Fibroblast of lung (primary cell): ENCODE measurements around the gene MED15. TPM values are rescaled to one million over a fixed set of nuclear protein-coding genes. Genes with fewer than 3 reads are reported as not detected.

Experiments
- DNase-seq, 2 donors: peaks; one replicate each; pipeline versions ENCODE4 v3.0.0 to v3.0.0-alpha.2; 2010; ENCODE audit warnings: low read depth in 2 of 2
- H2AFZ ChIP-seq: 2 replicates; pipeline ENCODE4 v1.5.1; 2012; ENCODE audit warnings: low read length, control low read depth, inconsistent platforms
- H3K27ac ChIP-seq: 2 replicates; pipeline ENCODE4 v1.5.1; 2011; ENCODE audit warnings: low read length, control low read depth; ENCODE audit not compliant: insufficient read depth
- H3K27me3 ChIP-seq: 2 replicates; pipeline ENCODE4 v1.5.1; 2011; ENCODE audit warnings: mild to moderate bottlenecking, low read length; ENCODE audit not compliant: control insufficient read depth, insufficient read depth
- H3K36me3 ChIP-seq: 2 replicates; pipeline ENCODE4 v1.5.1; 2011; ENCODE audit warnings: low read length; ENCODE audit not compliant: control insufficient read depth, insufficient read depth
- H3K4me1 ChIP-seq: 2 replicates; pipeline ENCODE4 v1.5.1; 2011; ENCODE audit warnings: low read length; ENCODE audit not compliant: control insufficient read depth, insufficient read depth; ENCODE audit errors: extremely low read depth
- H3K4me2 ChIP-seq: 2 replicates; pipeline ENCODE4 v1.5.1; 2011; ENCODE audit warnings: low read length, control low read depth; ENCODE audit not compliant: insufficient read depth; ENCODE audit errors: extremely low read depth
- H3K4me3 ChIP-seq, 4 experiments: fragments of 200-600 bp in 1 of 4; sonication (generic) in 1 of 4; replicated peaks in 1 of 4; 2 replicates each; pipeline ENCODE4 v1.5.1; 2011 to 2016; ENCODE audit warnings: low read length in 4 of 4, low read depth in 3 of 4, mild to moderate bottlenecking in 3 of 4, control low read depth in 2 of 4, inconsistent platforms in 1 of 4, mixed read lengths in 1 of 4; ENCODE audit not compliant: insufficient read depth in 1 of 4; ENCODE audit errors: control extremely low read depth in 1 of 4
- H3K79me2 ChIP-seq: 2 replicates; pipeline ENCODE4 v1.5.1; 2012; ENCODE audit warnings: mild to moderate bottlenecking, low read length, inconsistent platforms; ENCODE audit not compliant: control insufficient read depth, insufficient read depth
- H3K9ac ChIP-seq: 2 replicates; pipeline ENCODE4 v1.5.1; 2011; ENCODE audit warnings: mild to moderate bottlenecking, low read length, control low read depth; ENCODE audit not compliant: insufficient read depth
- H3K9me3 ChIP-seq: 2 replicates; pipeline ENCODE4 v1.5.1; 2012; ENCODE audit warnings: low read depth, low read length; ENCODE audit not compliant: control insufficient read depth, insufficient read depth
- H4K20me1 ChIP-seq: 2 replicates; pipeline ENCODE4 v1.5.1; 2011; ENCODE audit warnings: low read length; ENCODE audit not compliant: control insufficient read depth, insufficient read depth; ENCODE audit errors: extremely low read depth
- EZH2 ChIP-seq: IDR thresholded peaks from 2 replicates; pipeline ENCODE4 v1.5.1; 2012; ENCODE audit warnings: low read length, control low read depth, mild to moderate bottlenecking; ENCODE audit errors: missing control alignments
- polyA plus RNA-seq, 2 donors: library from polyadenylated mRNA; depleted of rRNA in 1 of 2; stranded (reverse) in 1 of 2; unstranded in 1 of 2; fragments of >200 nt; gene quantifications; 2 replicates each; pipeline ENCODE4 v1.2.1, GENCODE V29; 2011 to 2012; ENCODE audit warnings: missing spikeins in 1 of 2
- total RNA-seq: library from RNA; depleted of rRNA; stranded (reverse); fragments of >200 nt; gene quantifications from 2 replicates; pipeline ENCODE4 v1.2.1, GENCODE V29; 2014
- TF ChIP-seq, protein P1 (sequence below), 2 donors: IDR thresholded peaks in 1 of 2; conservative IDR thresholded peaks in 1 of 2; 1 replicate in 1 of 2; 2 replicates in 1 of 2; pipeline ENCODE4 v1.5.1; 2011 to 2012; ENCODE audit warnings: low read length in 2 of 2, control low read depth in 1 of 2, inconsistent platforms in 1 of 2, low read depth in 1 of 2, mild to moderate bottlenecking in 1 of 2

MED15 gene
- total and polyA plus RNA-seq, 2 donors (not counting 1 experiment from before 2014, with no cell fraction given) = 28.6 TPM

DNA sequence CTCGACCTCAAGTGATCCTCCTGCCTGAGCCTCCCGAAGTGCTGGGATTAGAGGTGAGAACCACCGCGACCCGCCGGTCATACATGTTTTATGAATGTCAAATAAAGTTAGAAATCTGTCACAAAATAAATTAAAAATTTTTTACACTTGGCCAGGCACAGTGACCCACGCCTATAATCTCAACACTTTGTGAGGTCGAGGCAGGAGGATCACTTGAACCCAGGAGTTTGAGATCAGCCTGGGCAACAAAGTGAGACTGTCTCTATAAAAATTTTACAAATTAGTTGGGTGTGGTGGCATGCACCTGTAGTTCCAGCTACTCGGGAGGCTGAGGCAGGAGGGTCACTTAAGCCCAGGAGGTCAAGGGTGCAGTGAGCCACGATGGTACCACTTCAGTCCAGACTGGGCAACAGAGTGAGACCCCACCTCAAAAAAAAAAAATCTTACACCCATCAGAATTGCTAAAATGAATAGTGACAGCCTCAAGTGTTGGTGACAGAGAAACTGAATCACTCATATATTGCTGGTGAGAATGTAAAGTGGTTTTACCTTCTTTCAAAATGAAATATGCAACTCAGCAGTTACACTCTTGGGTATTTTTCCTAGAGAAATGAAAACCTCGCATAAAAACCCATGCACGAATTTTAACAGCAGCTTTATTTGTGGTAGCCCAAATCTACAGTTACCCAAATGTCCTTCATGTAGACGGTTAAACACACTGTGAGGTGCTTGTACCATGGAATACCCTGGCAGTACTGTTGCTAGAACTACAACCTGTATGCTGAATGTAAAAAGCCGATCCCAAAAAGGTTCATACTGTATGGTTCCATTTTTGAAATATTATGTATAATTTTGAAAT lies 55.4 kb downstream of the MED15 start:
- H3K27ac ChIP-seq = no peak overlapping the region
- no peak for TF ChIP-seq EZH2
- TF ChIP-seq, protein P1, sequence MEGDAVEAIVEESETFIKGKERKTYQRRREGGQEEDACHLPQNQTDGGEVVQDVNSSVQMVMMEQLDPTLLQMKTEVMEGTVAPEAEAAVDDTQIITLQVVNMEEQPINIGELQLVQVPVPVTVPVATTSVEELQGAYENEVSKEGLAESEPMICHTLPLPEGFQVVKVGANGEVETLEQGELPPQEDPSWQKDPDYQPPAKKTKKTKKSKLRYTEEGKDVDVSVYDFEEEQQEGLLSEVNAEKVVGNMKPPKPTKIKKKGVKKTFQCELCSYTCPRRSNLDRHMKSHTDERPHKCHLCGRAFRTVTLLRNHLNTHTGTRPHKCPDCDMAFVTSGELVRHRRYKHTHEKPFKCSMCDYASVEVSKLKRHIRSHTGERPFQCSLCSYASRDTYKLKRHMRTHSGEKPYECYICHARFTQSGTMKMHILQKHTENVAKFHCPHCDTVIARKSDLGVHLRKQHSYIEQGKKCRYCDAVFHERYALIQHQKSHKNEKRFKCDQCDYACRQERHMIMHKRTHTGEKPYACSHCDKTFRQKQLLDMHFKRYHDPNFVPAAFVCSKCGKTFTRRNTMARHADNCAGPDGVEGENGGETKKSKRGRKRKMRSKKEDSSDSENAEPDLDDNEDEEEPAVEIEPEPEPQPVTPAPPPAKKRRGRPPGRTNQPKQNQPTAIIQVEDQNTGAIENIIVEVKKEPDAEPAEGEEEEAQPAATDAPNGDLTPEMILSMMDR (conservative IDR thresholded peaks at IDR 0.05 in 1 of 2, IDR thresholded peaks at IDR 0.05 in 1 of 2; ENCODE audit: low read depth in 1 of 2, low read length in 2 of 2) = no peak
- no peaks in the 10 kb centered on the region for H3K27me3 ChIP-seq
- no peak overlapping the region for H2AFZ ChIP-seq
- no peak overlapping the region for H3K4me2 ChIP-seq
- peaks cover 25% of the 10 kb centered on the region for H3K79me2 ChIP-seq
- no peaks in the 10 kb centered on the region for H4K20me1 ChIP-seq
- H3K36me3 ChIP-seq = peaks cover 31% of the 10 kb centered on the region
- peaks cover 19% of the 10 kb centered on the region for H3K4me1 ChIP-seq
- H3K9ac ChIP-seq = no peak overlapping the region
- H3K4me3 ChIP-seq = no peak overlapping the region
- no peaks in the 10 kb centered on the region for H3K9me3 ChIP-seq
- DNase-seq = no peak

DNA sequence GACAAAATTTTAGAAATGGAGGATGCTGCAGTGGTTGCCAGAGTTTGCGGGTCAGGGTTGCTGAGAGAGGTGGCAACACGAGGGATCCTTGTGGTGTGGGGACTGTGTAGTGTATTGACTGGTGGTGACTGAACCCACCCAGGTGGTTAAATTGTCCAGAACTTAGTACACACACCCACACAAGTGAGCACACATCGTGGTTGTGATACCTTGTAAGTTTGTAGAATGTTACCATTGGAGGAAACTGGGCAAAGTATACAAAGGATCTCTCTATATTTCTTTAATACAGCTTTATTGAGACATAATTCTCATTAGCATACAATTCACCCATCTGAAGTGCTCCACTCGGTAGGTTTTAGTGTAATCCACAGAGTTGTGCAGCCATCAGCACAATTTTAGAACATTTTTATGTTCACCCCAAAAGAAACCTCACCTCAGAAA lies 56.1 kb downstream of the MED15 start:
- no peaks in the 10 kb centered on the region for H3K27me3 ChIP-seq
- no peak for DNase-seq
- no peak for TF ChIP-seq EZH2
- TF ChIP-seq, protein P1 (conservative IDR thresholded peaks at IDR 0.05 in 1 of 2, IDR thresholded peaks at IDR 0.05 in 1 of 2; ENCODE audit: low read depth in 1 of 2, low read length in 2 of 2) = no peak
- no peak overlapping the region for H3K4me2 ChIP-seq
- H3K79me2 ChIP-seq = peaks cover 19% of the 10 kb centered on the region
- no peaks in the 10 kb centered on the region for H4K20me1 ChIP-seq
- H3K9ac ChIP-seq = no peak overlapping the region
- H2AFZ ChIP-seq = no peak overlapping the region
- no peak overlapping the region for H3K4me3 ChIP-seq
- peaks cover 25% of the 10 kb centered on the region for H3K4me1 ChIP-seq
- H3K9me3 ChIP-seq = no peaks in the 10 kb centered on the region
- no peak overlapping the region for H3K27ac ChIP-seq
- peaks cover 36% of the 10 kb centered on the region for H3K36me3 ChIP-seq

DNA sequence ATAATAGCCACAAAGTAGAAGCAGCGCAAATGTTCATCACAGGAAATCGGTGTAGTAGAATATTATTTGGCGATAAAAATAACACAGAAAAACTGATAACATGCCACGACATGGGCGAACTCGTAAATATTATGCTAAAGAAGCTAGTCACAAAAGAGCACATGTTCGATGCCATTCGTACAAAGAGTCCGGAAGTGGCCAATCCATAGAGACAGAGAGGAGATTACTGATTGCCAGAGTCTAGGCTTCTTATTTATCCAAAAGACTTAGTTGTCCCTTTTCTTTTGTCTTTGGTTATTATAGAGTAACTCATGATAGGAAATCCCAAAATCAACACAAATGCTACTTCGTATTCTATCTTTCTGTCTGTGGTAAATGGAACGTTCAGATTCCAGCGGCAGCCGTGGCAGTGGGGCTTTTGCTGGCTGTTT lies 56.5 kb downstream of the MED15 start:
- H3K79me2 ChIP-seq = peaks cover 14% of the 10 kb centered on the region
- no peak overlapping the region for H2AFZ ChIP-seq
- H3K9ac ChIP-seq = no peak overlapping the region
- H3K9me3 ChIP-seq = no peaks in the 10 kb centered on the region
- DNase-seq = no peak
- no peaks in the 10 kb centered on the region for H3K27me3 ChIP-seq
- no peak overlapping the region for H3K4me2 ChIP-seq
- peaks cover 33% of the 10 kb centered on the region for H3K36me3 ChIP-seq
- TF ChIP-seq, protein P1 (conservative IDR thresholded peaks at IDR 0.05 in 1 of 2, IDR thresholded peaks at IDR 0.05 in 1 of 2; ENCODE audit: low read depth in 1 of 2, low read length in 2 of 2) = no peak
- no peak for TF ChIP-seq EZH2
- H3K4me1 ChIP-seq = peaks cover 28% of the 10 kb centered on the region
- H3K4me3 ChIP-seq = no peak overlapping the region
- H3K27ac ChIP-seq = peak overlapping the region; percentile 89
- no peaks in the 10 kb centered on the region for H4K20me1 ChIP-seq
